Peyer's patch (tissue), 4 donors: ENCODE data around the gene IFT81.

Source experiments
- POLR2A ChIP-seq, 2 donors: fragments of 450-650 bp; IDR thresholded peaks; one replicate each; pipeline ENCODE4 v1.5.1; 2017; ENCODE audit warnings: antibody characterized with exemption in 2 of 2, mild to moderate bottlenecking in 2 of 2, moderate library complexity in 2 of 2
- TF ChIP-seq, protein P1 (sequence below), 6 experiments: fragments of 450-650 bp in 4 of 6; fragments of 200-600 bp in 2 of 6; sonication (generic) in 1 of 6; IDR thresholded peaks; one replicate each; pipeline ENCODE4 v1.5.1; 2017 to 2019; ENCODE audit warnings: antibody characterized with exemption in 6 of 6, mild to moderate bottlenecking in 3 of 6, moderate library complexity in 1 of 6

GRCh38 chr12:110109037-110109836 is 14.9 kb upstream of the IFT81 start:
- TF ChIP-seq, protein P1, sequence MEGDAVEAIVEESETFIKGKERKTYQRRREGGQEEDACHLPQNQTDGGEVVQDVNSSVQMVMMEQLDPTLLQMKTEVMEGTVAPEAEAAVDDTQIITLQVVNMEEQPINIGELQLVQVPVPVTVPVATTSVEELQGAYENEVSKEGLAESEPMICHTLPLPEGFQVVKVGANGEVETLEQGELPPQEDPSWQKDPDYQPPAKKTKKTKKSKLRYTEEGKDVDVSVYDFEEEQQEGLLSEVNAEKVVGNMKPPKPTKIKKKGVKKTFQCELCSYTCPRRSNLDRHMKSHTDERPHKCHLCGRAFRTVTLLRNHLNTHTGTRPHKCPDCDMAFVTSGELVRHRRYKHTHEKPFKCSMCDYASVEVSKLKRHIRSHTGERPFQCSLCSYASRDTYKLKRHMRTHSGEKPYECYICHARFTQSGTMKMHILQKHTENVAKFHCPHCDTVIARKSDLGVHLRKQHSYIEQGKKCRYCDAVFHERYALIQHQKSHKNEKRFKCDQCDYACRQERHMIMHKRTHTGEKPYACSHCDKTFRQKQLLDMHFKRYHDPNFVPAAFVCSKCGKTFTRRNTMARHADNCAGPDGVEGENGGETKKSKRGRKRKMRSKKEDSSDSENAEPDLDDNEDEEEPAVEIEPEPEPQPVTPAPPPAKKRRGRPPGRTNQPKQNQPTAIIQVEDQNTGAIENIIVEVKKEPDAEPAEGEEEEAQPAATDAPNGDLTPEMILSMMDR (IDR thresholded peaks at IDR 0.05) = peak in 1 of 6 experiments; percentile 27
- TF ChIP-seq POLR2A (IDR thresholded peaks at IDR 0.05) = no peak
